DOHH2 (cell line): ENCODE data around the gene VWDE.

Experiments
- EZH2phosphoT487 ChIP-seq: fragments of 200-600 bp; sonication (generic); IDR thresholded peaks from 2 replicates; pipeline ENCODE4 v1.6.1; 2017; ENCODE audit warnings: borderline replicate concordance, mild to moderate bottlenecking, antibody characterized with exemption, low read length, moderate library complexity, mixed read lengths
- TF ChIP-seq, protein P1 (sequence below): fragments of 200-600 bp; sonication (generic); IDR thresholded peaks from one replicate; pipeline ENCODE4 v1.5.1; 2014; ENCODE audit warnings: antibody characterized with exemption, mild to moderate bottlenecking, low read depth, low read length; ENCODE audit not compliant: poor library complexity, severe bottlenecking

DNA sequence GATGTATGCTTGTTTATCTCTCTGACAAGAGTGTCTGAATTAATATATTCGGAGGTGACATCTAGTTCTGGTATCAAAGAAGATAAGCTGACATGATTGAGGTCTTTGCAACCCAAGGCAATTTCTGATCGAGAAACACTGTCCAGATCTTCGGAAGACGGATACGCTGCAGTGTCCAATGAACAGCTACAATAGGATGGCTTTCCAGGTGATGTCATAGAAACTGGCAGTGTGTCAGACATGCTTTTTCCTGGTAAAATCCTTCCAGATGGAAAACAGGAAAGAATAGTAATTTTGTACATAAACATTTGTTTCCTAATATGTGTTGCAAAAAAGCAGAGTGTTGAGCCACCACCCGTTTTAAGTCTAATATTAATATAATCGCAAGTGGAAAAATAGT lies 33.4 kb downstream of the VWDE start:
- TF ChIP-seq, protein P1, sequence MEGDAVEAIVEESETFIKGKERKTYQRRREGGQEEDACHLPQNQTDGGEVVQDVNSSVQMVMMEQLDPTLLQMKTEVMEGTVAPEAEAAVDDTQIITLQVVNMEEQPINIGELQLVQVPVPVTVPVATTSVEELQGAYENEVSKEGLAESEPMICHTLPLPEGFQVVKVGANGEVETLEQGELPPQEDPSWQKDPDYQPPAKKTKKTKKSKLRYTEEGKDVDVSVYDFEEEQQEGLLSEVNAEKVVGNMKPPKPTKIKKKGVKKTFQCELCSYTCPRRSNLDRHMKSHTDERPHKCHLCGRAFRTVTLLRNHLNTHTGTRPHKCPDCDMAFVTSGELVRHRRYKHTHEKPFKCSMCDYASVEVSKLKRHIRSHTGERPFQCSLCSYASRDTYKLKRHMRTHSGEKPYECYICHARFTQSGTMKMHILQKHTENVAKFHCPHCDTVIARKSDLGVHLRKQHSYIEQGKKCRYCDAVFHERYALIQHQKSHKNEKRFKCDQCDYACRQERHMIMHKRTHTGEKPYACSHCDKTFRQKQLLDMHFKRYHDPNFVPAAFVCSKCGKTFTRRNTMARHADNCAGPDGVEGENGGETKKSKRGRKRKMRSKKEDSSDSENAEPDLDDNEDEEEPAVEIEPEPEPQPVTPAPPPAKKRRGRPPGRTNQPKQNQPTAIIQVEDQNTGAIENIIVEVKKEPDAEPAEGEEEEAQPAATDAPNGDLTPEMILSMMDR: no peak
- no peak for TF ChIP-seq EZH2phosphoT487
